Type B pancreatic cell (in vitro differentiated cells): ENCODE data around the gene TST. TPM values are rescaled to one million over a fixed set of nuclear protein-coding genes. Genes with fewer than 3 reads are reported as not detected.

ENCODE experiments used
- DNase-seq: peaks from one replicate; pipeline ENCODE4 v3.0.0; 2021; ENCODE audit warnings: mixed read lengths; ENCODE audit not compliant: unreplicated experiment; ENCODE audit errors: extremely low spot score
- H3K27ac Mint-ChIP-seq: 2 replicates; pipeline ENCODE4 v1.8.0; 2021; ENCODE audit warnings: mild to moderate bottlenecking, mixed read lengths
- H3K27me3 Mint-ChIP-seq: 2 replicates; pipeline ENCODE4 v1.8.0; 2021; ENCODE audit warnings: mixed read lengths
- H3K36me3 Mint-ChIP-seq: 2 replicates; pipeline ENCODE4 v1.8.0; 2021; ENCODE audit warnings: mixed read lengths
- H3K4me1 Mint-ChIP-seq: one replicate; pipeline ENCODE4 v1.8.0; 2021; ENCODE audit warnings: mixed read lengths; ENCODE audit not compliant: unreplicated experiment
- H3K4me3 Mint-ChIP-seq: 2 replicates; pipeline ENCODE4 v1.8.0; 2021; ENCODE audit warnings: mild to moderate bottlenecking, mixed read lengths
- H3K9me3 Mint-ChIP-seq: 2 replicates; pipeline ENCODE4 v1.8.0; 2021; ENCODE audit warnings: mixed read lengths
- long read RNA-seq: library from polyadenylated mRNA; unstranded; transcript quantifications from one replicate; pipeline ENCODE4 v2.0.0, GENCODE V29; 2020
- total RNA-seq: library from RNA; stranded (reverse); gene quantifications from 2 replicates; pipeline ENCODE4 v1.2.1, GENCODE V29; 2021; ENCODE audit warnings: low replicate concordance
- TF ChIP-seq, protein P1 (sequence below): fragments of 200-600 bp; sonication (generic); conservative IDR thresholded peaks from 2 replicates; pipeline ENCODE4 v1.5.0; 2021; ENCODE audit warnings: antibody characterized with exemption, mild to moderate bottlenecking

The TST gene
- total RNA-seq = 30.8 and 34.0 TPM in 2 replicates
- long read RNA-seq, transcript TST-201 (3 exons, 1,211 nt) = major isoform, 6 of 6 reads
- long read RNA-seq, partial matches to known transcripts = 0 of 6 reads
- long read RNA-seq, other reads (novel, unspliced or antisense) = 0 of 6 reads

DNA sequence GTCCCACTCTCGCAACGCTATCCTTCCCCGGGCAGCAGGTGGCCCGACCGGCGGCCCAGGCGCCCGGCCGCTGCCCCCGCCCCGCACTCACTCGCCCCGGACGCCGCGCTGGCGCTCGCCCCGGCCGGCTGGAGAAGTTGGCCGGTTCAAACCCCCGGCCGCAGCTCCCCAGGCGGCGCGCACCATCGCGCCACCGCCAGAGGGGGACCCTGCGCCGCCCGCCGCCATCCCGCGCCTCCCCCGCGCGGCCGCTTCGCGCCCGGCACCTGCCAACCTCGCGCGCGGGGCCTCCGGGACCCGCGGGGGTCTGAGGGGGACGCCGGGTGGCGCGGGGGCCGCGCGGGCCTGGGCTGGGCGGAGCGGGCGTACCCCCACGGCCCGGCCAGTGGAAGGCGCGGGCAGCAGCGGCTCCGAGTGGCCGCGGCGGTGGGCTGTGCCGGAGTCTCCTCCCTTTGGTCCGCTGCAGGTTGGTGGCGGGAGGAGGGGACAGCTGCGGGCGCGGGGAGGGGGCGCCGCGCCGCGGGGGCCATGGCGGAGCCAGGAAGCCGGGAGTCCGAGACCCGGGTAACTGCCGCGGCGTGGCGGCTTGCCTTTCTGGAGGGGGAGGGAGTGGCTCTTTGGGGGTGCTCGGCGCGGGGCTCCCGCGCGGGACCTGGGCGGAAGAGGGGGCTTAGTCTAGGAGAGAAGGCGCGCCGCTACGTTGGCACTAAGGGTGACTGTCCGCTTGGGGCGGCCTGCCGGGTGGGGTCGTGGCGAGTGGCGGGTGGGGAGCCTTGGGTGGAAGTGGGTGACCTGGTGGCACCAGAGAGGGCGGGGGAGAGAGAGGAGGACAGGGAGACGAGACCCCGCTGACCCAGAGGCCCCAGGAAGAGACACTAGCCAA, at the start of gene TST, which contains the start of gene MPST:
TSS of gene TST (minus strand) at position 139 of the 883 bp plus-strand sequence. CDS start 715 bp downstream, outside the sequence.
TSS of gene MPST (plus strand) at position 434 of the 883 bp plus-strand sequence. CDS start at position 529, 95 bp downstream.
- DNase-seq = no peak
- Mint-ChIP-seq H3K9me3 (no peaks in the 10 kb centered on the region), H3K4me3 (peak within 1 kb of the TSS; percentile 95), H3K36me3 (peaks cover 4% of the 10 kb centered on the region), H3K27ac (peak within 1 kb of the TSS; percentile 90), H3K4me1 (peaks cover 11% of the 10 kb centered on the region), H3K27me3 (no peaks in the 10 kb centered on the region)
- TF ChIP-seq, protein P1, sequence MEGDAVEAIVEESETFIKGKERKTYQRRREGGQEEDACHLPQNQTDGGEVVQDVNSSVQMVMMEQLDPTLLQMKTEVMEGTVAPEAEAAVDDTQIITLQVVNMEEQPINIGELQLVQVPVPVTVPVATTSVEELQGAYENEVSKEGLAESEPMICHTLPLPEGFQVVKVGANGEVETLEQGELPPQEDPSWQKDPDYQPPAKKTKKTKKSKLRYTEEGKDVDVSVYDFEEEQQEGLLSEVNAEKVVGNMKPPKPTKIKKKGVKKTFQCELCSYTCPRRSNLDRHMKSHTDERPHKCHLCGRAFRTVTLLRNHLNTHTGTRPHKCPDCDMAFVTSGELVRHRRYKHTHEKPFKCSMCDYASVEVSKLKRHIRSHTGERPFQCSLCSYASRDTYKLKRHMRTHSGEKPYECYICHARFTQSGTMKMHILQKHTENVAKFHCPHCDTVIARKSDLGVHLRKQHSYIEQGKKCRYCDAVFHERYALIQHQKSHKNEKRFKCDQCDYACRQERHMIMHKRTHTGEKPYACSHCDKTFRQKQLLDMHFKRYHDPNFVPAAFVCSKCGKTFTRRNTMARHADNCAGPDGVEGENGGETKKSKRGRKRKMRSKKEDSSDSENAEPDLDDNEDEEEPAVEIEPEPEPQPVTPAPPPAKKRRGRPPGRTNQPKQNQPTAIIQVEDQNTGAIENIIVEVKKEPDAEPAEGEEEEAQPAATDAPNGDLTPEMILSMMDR = no peak

DNA sequence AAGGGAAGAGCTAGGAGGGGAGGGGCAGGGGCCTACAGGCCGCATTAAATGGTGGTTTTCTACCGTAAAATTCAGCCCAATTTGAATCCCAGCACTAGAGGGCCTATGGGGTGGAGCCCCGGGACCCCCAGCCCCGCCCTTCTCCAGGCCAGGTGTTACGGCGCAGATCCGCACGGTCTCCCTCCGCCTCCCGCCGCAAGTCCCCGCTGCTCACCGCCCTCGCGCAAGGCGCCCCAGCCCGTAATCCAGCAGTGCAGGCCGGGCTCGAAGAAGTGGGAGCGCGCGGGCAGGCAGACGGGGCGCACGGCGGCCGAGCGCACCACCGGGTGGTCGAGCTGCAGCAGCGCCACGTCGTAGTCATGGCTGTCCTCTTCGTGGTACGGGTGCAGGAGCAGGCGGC, 49.6 kb upstream of the TST start:
- Mint-ChIP-seq H3K4me1 (no peaks in the 10 kb centered on the region), H3K9me3 (no peaks in the 10 kb centered on the region), H3K27me3 (peaks cover 31% of the 10 kb centered on the region), H3K27ac (no peak overlapping the region), H3K4me3 (no peak overlapping the region), H3K36me3 (no peaks in the 10 kb centered on the region)
- no peak for DNase-seq
- TF ChIP-seq, protein P1 = no peak

DNA sequence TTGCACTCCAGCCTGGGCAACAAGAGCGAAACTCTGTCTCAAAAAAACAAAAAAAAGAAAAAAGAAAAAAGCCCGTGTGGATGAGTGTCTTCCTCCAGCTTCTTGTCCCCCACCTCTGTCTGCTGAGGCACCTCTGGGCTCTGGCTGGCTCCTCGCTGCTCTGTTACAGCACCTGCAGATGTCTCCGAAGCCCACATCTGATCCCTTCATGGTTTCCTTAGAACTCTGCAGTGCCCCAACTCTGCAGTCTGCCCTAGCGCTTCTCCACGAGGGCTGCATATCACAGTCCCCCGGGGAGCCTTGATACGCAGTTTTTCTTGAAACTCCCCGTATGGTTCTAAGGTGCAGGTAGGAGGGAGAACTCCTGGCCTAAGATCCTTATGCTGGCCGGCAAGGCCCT, 48.2 kb upstream of the TST start:
- TF ChIP-seq, protein P1 = no peak
- Mint-ChIP-seq H3K4me1 (no peaks in the 10 kb centered on the region), H3K27ac (no peak overlapping the region), H3K27me3 (peaks cover 31% of the 10 kb centered on the region), H3K9me3 (no peaks in the 10 kb centered on the region), H3K4me3 (no peak overlapping the region), H3K36me3 (no peaks in the 10 kb centered on the region)
- DNase-seq = no peak

DNA sequence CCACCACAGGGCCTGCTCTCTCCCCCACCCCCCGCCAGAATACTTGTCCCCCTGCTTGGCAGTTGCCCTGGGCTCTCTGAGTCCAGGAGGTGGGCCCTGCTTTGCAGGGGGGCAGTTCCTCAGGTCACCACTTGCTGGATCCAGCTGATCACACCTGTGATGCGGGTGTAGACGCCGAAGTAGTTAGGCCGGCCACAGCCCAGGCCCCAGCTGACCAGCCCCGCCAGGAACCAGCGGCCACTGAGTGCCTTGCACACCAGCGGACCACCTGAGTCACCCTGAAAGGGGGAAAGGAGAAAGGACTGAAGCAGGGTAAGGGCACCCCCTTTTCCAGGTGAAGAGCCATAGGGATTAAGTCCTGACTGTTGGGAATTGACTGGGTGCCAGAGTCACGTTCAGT, 46.7 kb upstream of the TST start:
- H3K27ac Mint-ChIP-seq = no peak overlapping the region
- H3K9me3 Mint-ChIP-seq = no peaks in the 10 kb centered on the region
- TF ChIP-seq, protein P1 = no peak
- no peaks in the 10 kb centered on the region for H3K4me1 Mint-ChIP-seq
- no peaks in the 10 kb centered on the region for H3K36me3 Mint-ChIP-seq
- peaks cover 31% of the 10 kb centered on the region for H3K27me3 Mint-ChIP-seq
- no peak overlapping the region for H3K4me3 Mint-ChIP-seq
- no peak for DNase-seq

DNA sequence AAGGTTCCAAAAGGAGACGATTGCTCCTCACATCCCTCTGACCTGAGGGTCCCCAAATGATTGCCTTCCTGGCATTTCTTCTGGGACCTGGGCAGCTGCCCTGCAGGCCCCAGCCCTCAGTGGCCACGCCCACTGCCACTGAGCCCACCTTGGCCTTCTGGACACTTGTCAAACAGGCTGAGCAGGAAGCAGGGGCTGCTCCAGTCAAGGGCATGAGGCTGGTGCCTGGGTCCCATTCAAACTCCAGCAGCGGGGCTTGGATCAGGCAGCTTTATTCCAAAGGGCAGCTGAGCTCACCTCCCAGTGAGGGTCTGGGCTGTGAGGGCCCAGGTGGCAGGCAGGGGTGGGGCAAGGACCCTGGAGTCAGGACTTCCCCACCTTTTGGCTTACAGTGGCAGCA, 45.9 kb upstream of the TST start:
- DNase-seq = no peak
- no peaks in the 10 kb centered on the region for H3K4me1 Mint-ChIP-seq
- H3K27me3 Mint-ChIP-seq = peaks cover 25% of the 10 kb centered on the region
- no peak overlapping the region for H3K4me3 Mint-ChIP-seq
- H3K9me3 Mint-ChIP-seq = no peaks in the 10 kb centered on the region
- TF ChIP-seq, protein P1 = no peak
- H3K36me3 Mint-ChIP-seq = no peaks in the 10 kb centered on the region
- no peak overlapping the region for H3K27ac Mint-ChIP-seq
